ENCODE results near the gene APPL2.

Gene APPL2

DNA sequence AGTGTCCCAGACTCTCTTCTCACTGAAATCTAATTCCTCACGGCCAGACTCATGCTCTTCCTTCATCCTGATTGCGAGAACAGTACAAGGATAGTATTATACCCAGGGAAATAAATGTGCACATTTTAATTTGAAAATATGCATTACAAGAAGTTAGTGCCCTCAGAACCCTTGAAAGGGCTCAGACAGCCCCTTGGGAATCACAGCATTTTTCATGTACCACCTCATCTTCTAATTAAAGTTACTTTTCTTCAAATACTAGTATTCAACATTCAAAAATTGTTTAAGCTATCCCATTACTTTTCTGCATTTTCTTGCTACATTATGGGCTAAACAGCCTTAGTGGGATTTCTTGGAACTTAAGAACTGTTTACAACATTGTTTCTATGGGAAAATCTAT, 1.7 kb upstream of the APPL2 start:
- Histone ChIP-seq H3K36me3 (ENCODE audit: control insufficient read depth, insufficient read depth, low read length) (no peaks in the 10 kb centered on the region), H3K4me3 (ENCODE audit: insufficient read depth, low read depth, low read length, poor library complexity, severe bottlenecking) (no peak overlapping the region), H3K4me1 (ENCODE audit: control insufficient read depth, insufficient read depth, low read length, poor library complexity, severe bottlenecking) (peaks cover 17% of the 10 kb centered on the region), H3K27ac (ENCODE audit: insufficient read depth, low read length, poor library complexity, severe bottlenecking) (no peak overlapping the region), H3K9me3 (ENCODE audit: control insufficient read depth, low read length) (no peaks in the 10 kb centered on the region), H3K27me3 (replicated peaks; ENCODE audit: control insufficient read depth, insufficient read depth, low read length, poor library complexity, severe bottlenecking) (no peaks in the 10 kb centered on the region)
- DNase-seq, result no peak

DNA sequence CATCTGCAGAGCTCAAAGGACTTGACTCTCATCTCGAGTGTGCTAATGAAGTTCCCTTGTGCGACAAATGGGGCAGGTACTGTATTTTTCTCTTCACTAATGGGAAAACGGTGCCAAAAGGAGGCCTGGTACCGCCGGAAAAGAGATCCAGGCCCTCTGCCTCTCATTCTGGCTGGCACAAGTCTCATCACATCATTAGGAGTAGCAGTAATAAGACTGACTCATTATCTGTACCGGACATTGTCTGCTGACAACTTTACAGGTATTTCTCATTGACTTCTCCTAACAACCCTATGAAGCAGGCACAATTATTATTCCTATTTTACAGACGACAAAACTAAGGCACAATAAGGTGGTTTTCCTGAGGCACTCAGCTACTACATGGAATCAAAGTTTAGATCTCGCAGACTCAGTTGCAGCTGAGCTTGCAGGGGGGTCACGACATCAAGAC, 668 bp downstream of the APPL2 start:
- H3K4me3 ChIP-seq (ENCODE audit: insufficient read depth, low read depth, low read length, poor library complexity, severe bottlenecking), result peak overlapping the region; percentile 59
- no peaks in the 10 kb centered on the region for H3K36me3 ChIP-seq (ENCODE audit: control insufficient read depth, insufficient read depth, low read length)
- DNase-seq, result no peak
- H3K27ac ChIP-seq (ENCODE audit: insufficient read depth, low read length, poor library complexity, severe bottlenecking), result peak overlapping the region; percentile 50
- peaks cover 17% of the 10 kb centered on the region for H3K4me1 ChIP-seq (ENCODE audit: control insufficient read depth, insufficient read depth, low read length, poor library complexity, severe bottlenecking)
- H3K9me3 ChIP-seq (ENCODE audit: control insufficient read depth, low read length), result no peaks in the 10 kb centered on the region
- H3K27me3 ChIP-seq (replicated peaks; ENCODE audit: control insufficient read depth, insufficient read depth, low read length, poor library complexity, severe bottlenecking), result no peaks in the 10 kb centered on the region

DNA sequence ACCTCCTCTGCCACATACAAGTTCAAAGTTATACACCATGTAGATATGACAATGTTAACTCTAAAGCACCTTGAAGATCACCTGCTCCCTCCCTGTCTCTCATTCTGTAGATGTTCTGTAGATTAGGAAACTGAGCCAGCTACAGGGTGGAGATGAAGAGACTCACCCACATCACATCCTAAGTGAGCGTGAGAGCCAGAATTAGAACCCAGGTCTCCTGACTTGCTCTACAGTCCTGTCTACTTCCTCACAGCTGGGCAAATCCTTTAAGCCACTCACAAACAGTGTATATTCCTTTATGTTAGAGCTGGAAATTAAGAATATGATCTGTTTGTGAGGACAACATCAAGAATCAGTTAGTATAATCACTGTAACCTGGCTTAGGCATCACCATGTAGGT, 1.8 kb downstream of the APPL2 start:
- H3K27ac ChIP-seq (ENCODE audit: insufficient read depth, low read length, poor library complexity, severe bottlenecking), result no peak overlapping the region
- H3K9me3 ChIP-seq (ENCODE audit: control insufficient read depth, low read length), result no peaks in the 10 kb centered on the region
- no peaks in the 10 kb centered on the region for H3K36me3 ChIP-seq (ENCODE audit: control insufficient read depth, insufficient read depth, low read length)
- H3K27me3 ChIP-seq (replicated peaks; ENCODE audit: control insufficient read depth, insufficient read depth, low read length, poor library complexity, severe bottlenecking), result no peaks in the 10 kb centered on the region
- H3K4me1 ChIP-seq (ENCODE audit: control insufficient read depth, insufficient read depth, low read length, poor library complexity, severe bottlenecking), result peaks cover 17% of the 10 kb centered on the region
- no peak for DNase-seq
- no peak overlapping the region for H3K4me3 ChIP-seq (ENCODE audit: insufficient read depth, low read depth, low read length, poor library complexity, severe bottlenecking)

DNA sequence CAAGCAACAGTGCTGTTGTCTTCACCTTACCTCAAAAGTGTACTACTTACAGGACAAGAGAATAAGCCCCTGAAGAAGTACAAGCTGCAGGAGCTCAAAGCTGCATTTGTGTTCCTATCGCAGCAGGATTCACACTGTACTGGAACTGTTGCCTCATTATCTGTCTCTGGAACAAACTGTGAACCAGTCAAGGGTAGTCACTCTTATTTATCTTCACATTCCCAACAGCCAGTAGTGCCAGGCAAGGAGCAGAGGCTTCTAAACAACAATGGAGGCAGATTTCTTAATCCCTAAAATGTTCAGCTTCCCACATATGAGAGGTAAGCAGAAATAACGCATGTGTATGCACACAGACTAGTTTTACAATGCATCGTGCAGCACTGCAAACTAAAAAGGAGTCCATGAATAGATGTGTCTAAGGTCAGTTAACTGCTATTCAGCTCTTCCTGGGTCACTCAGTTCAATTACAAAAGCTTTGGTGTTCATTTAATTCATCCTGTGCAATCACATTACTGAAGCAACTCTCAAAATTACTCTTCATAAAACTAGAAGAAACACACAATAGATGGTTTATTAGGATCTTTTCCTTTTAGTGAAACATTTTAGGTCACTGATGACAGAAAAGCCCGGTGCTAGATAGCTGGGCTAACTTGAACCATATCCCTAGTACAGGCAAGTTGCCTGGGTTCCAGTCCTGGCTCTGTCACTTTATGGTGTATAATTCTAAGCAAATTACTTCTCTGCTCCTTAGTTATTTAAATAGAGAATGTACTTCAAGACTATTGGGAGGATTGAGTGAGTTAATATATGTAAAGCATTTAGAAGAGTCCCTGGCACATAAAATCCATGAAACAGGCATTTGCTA, 2.7 kb downstream of the APPL2 start:
- no peaks in the 10 kb centered on the region for H3K9me3 ChIP-seq (ENCODE audit: control insufficient read depth, low read length)
- no peak overlapping the region for H3K27ac ChIP-seq (ENCODE audit: insufficient read depth, low read length, poor library complexity, severe bottlenecking)
- no peak overlapping the region for H3K4me3 ChIP-seq (ENCODE audit: insufficient read depth, low read depth, low read length, poor library complexity, severe bottlenecking)
- no peak for DNase-seq
- H3K27me3 ChIP-seq (replicated peaks; ENCODE audit: control insufficient read depth, insufficient read depth, low read length, poor library complexity, severe bottlenecking), result no peaks in the 10 kb centered on the region
- H3K4me1 ChIP-seq (ENCODE audit: control insufficient read depth, insufficient read depth, low read length, poor library complexity, severe bottlenecking), result peaks cover 17% of the 10 kb centered on the region
- no peaks in the 10 kb centered on the region for H3K36me3 ChIP-seq (ENCODE audit: control insufficient read depth, insufficient read depth, low read length)

DNA sequence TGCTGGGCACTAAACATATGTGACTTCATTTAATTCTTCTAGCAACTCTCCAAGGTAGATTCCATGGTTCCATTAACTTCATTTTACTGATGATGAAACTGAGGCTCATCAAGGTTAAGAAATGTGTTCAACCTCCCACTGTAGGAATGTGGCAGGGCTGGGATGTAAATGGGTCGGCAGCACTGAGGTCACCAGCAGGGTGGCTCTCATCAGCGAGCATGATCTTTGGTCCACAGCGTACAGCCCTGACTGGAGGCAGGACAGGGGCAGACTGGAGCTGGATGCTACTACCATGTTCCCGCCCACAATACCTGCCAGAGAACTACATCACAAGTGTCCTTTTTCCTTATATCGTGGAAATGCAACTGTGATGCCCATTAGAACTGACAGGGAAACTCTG, 4.6 kb downstream of the APPL2 start:
- Histone ChIP-seq H3K4me3 (ENCODE audit: insufficient read depth, low read depth, low read length, poor library complexity, severe bottlenecking) (no peak overlapping the region), H3K9me3 (ENCODE audit: control insufficient read depth, low read length) (no peaks in the 10 kb centered on the region), H3K27me3 (replicated peaks; ENCODE audit: control insufficient read depth, insufficient read depth, low read length, poor library complexity, severe bottlenecking) (no peaks in the 10 kb centered on the region), H3K36me3 (ENCODE audit: control insufficient read depth, insufficient read depth, low read length) (peaks cover 7% of the 10 kb centered on the region), H3K27ac (ENCODE audit: insufficient read depth, low read length, poor library complexity, severe bottlenecking) (no peak overlapping the region), H3K4me1 (ENCODE audit: control insufficient read depth, insufficient read depth, low read length, poor library complexity, severe bottlenecking) (peaks cover 17% of the 10 kb centered on the region)
- DNase-seq, result no peak

DNA sequence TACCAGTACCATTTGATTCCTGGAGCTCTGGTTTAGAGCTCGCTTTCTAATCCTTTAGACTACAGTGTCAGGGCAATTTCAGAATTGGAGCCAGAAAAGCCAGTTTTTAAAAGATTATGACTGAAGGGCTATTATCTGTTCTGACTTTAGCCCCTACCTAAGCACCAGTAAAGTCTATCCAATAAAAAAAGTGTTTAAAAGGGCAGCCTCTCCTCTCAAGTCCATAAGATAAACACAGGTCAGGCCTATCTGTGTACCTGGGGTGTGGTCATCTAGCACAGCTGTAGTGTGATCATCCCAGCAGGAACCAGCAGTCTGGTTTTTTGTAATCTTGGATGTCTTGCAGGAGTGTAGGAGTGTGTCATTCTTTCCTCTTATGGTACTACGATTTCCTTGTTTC, 6.6 kb downstream of the APPL2 start:
- Histone ChIP-seq H3K36me3 (ENCODE audit: control insufficient read depth, insufficient read depth, low read length) (peaks cover 7% of the 10 kb centered on the region), H3K27me3 (replicated peaks; ENCODE audit: control insufficient read depth, insufficient read depth, low read length, poor library complexity, severe bottlenecking) (no peaks in the 10 kb centered on the region), H3K4me3 (ENCODE audit: insufficient read depth, low read depth, low read length, poor library complexity, severe bottlenecking) (no peak overlapping the region), H3K9me3 (ENCODE audit: control insufficient read depth, low read length) (no peaks in the 10 kb centered on the region), H3K4me1 (ENCODE audit: control insufficient read depth, insufficient read depth, low read length, poor library complexity, severe bottlenecking) (peaks cover 5% of the 10 kb centered on the region), H3K27ac (ENCODE audit: insufficient read depth, low read length, poor library complexity, severe bottlenecking) (no peak overlapping the region)
- DNase-seq, result no peak

DNA sequence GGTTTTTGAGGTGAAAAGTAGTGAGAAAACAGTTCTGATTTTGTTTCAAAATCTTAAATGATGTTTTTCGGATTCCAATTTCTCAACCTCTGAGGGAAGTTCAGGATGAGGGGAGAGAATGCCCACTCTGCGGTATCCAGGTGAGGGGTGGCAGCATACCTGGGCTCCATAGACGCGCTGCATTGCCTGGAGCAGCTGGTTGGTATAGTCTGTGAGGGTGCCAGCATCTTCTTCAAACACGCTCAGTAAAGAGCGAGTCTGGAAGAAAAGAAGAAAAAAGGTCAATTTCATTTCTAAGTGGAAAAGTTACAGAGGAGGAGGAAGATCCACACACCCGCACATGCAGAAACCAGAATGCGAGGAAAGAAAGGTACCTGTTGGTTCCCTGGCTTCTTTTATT, 7.0 kb downstream of the APPL2 start:
- H3K36me3 ChIP-seq (ENCODE audit: control insufficient read depth, insufficient read depth, low read length), result peaks cover 10% of the 10 kb centered on the region
- H3K4me3 ChIP-seq (ENCODE audit: insufficient read depth, low read depth, low read length, poor library complexity, severe bottlenecking), result no peak overlapping the region
- H3K4me1 ChIP-seq (ENCODE audit: control insufficient read depth, insufficient read depth, low read length, poor library complexity, severe bottlenecking), result peaks cover under 1% of the 10 kb centered on the region
- H3K9me3 ChIP-seq (ENCODE audit: control insufficient read depth, low read length), result no peaks in the 10 kb centered on the region
- no peaks in the 10 kb centered on the region for H3K27me3 ChIP-seq (replicated peaks; ENCODE audit: control insufficient read depth, insufficient read depth, low read length, poor library complexity, severe bottlenecking)
- H3K27ac ChIP-seq (ENCODE audit: insufficient read depth, low read length, poor library complexity, severe bottlenecking), result no peak overlapping the region
- no peak for DNase-seq

DNA sequence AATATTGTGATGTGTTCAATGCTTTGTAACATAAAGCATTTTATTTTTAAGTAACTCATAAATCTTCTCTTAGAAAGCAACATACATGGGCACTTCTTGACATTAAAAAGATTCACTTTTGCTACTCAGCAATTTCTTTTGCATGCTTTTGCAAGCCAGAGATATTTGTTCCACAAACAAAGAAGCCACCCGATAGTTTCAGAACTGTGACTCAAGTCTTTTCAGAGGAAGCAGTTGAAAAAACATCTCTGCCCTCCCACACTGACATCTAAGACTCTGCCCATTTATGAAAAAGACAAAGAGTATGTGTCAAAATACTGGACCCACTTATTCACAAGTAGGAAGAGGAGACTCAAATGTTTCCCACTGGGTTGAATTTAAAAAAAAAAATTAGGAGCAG, 7.5 kb downstream of the APPL2 start:
- H3K4me3 ChIP-seq (ENCODE audit: insufficient read depth, low read depth, low read length, poor library complexity, severe bottlenecking), result no peak overlapping the region
- H3K4me1 ChIP-seq (ENCODE audit: control insufficient read depth, insufficient read depth, low read length, poor library complexity, severe bottlenecking), result no peaks in the 10 kb centered on the region
- H3K27ac ChIP-seq (ENCODE audit: insufficient read depth, low read length, poor library complexity, severe bottlenecking), result no peak overlapping the region
- DNase-seq, result no peak
- H3K27me3 ChIP-seq (replicated peaks; ENCODE audit: control insufficient read depth, insufficient read depth, low read length, poor library complexity, severe bottlenecking), result no peaks in the 10 kb centered on the region
- no peaks in the 10 kb centered on the region for H3K9me3 ChIP-seq (ENCODE audit: control insufficient read depth, low read length)
- peaks cover 10% of the 10 kb centered on the region for H3K36me3 ChIP-seq (ENCODE audit: control insufficient read depth, insufficient read depth, low read length)

DNA sequence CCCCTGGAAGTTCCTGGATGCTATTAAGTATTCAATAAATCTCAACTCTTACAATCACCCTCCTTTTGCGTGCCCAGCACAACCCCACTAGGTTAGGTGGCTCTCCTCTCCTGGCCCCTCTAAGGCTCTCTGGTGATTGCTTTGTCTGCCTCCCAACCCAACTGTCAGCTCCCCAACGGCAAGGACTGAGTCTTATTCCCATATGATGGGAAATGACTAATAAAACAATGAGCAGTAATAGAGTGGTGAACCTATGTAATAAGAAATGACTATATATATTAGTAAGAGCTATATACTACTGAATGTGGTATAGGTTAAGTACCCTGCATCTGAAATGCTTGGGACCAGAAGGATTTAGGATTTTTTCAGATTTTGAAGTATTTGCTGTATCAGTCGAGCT, 8.1 kb downstream of the APPL2 start:
- H3K36me3 ChIP-seq (ENCODE audit: control insufficient read depth, insufficient read depth, low read length), result peaks cover 13% of the 10 kb centered on the region
- H3K27me3 ChIP-seq (replicated peaks; ENCODE audit: control insufficient read depth, insufficient read depth, low read length, poor library complexity, severe bottlenecking), result no peaks in the 10 kb centered on the region
- no peak for DNase-seq
- no peaks in the 10 kb centered on the region for H3K4me1 ChIP-seq (ENCODE audit: control insufficient read depth, insufficient read depth, low read length, poor library complexity, severe bottlenecking)
- no peaks in the 10 kb centered on the region for H3K9me3 ChIP-seq (ENCODE audit: control insufficient read depth, low read length)
- H3K27ac ChIP-seq (ENCODE audit: insufficient read depth, low read length, poor library complexity, severe bottlenecking), result no peak overlapping the region
- H3K4me3 ChIP-seq (ENCODE audit: insufficient read depth, low read depth, low read length, poor library complexity, severe bottlenecking), result no peak overlapping the region

DNA sequence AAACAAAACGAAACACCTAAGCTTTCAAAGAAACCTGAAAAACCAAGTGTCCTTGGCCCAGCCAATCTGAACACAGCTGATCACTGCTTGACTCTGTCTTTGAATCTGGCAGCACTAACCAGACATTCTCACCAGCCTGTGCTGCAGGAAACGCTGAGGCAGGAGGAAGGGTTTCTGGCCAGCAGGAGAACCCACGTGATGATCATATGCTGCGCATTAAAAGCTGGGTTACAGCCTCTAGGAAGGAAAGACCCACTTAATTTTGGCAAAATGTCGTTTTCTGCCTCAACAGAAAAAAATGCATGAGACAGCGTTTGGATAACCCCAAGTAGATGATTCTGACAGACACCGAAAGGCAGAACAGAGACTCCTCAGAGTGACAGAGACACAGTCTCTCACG, 9.8 kb downstream of the APPL2 start:
- no peak for DNase-seq
- Histone ChIP-seq H3K36me3 (ENCODE audit: control insufficient read depth, insufficient read depth, low read length) (peaks cover 26% of the 10 kb centered on the region), H3K27me3 (replicated peaks; ENCODE audit: control insufficient read depth, insufficient read depth, low read length, poor library complexity, severe bottlenecking) (no peaks in the 10 kb centered on the region), H3K4me3 (ENCODE audit: insufficient read depth, low read depth, low read length, poor library complexity, severe bottlenecking) (no peak overlapping the region), H3K27ac (ENCODE audit: insufficient read depth, low read length, poor library complexity, severe bottlenecking) (no peak overlapping the region), H3K4me1 (ENCODE audit: control insufficient read depth, insufficient read depth, low read length, poor library complexity, severe bottlenecking) (no peaks in the 10 kb centered on the region), H3K9me3 (ENCODE audit: control insufficient read depth, low read length) (no peaks in the 10 kb centered on the region)

All from effector memory CD4-positive, alpha-beta T cell (primary cell).